A549 (cell line): ENCODE data around the gene MEIKIN. TPM values are rescaled to one million over a fixed set of nuclear protein-coding genes. Genes with fewer than 3 reads are reported as not detected.

Experiments
- ATAC-seq, 2 experiments: fragments of 200-7000 bp in 1 of 2; fragments of >200 bp in 1 of 2; cut with Nextera tagmentation in 1 of 2; cut with Tn5 transposase in 1 of 2; 3 replicates each; pipeline versions ENCODE4 v1.8.0 to v1.9.1; 2018 to 2020; ENCODE audit warnings: mild to moderate bottlenecking in 1 of 2, moderate library complexity in 1 of 2
- CTCF ChIA-PET: fragments of 300-600 bp; sonication (Branson Sonifier 250); formaldehyde crosslinking; extraction: SDS; loops from one replicate; lab custom pipeline; 2021; ENCODE audit warnings: antibody characterized with exemption, inconsistent platforms; lab: Yijun Ruan, JAX
- POLR2A ChIA-PET: fragments of 350-600 bp; formaldehyde crosslinking; extraction: SDS; loops from one replicate; lab custom pipeline; 2021; ENCODE audit warnings: antibody characterized with exemption, inconsistent platforms; lab: Yijun Ruan, JAX
- DNase-seq, 2 experiments: peaks; one replicate each; pipeline versions ENCODE4 v3.0.0 to v3.0.0-alpha.2; 2011 to 2016; ENCODE audit warnings: low read depth in 1 of 2, low spot score in 1 of 2
- FAIRE-seq: peaks from 2 replicates; lab custom pipeline; 2011; peaks lifted over from hg19 to GRCh38; lab: Jason Lieb, UNC
- H3K27ac ChIP-seq, 2 experiments: fragments of >200 bp; sonication (Bioruptor Twin); formaldehyde crosslinking; 3 replicates each; pipeline ENCODE4 v1.5.1; 2016 to 2017
- H3K4me1 ChIP-seq: fragments of >200 bp; sonication (Bioruptor Twin); formaldehyde crosslinking; 3 replicates; pipeline ENCODE4 v1.6.1; 2016
- H3K4me2 ChIP-seq: fragments of >200 bp; sonication (Bioruptor Twin); formaldehyde crosslinking; 3 replicates; pipeline ENCODE4 v1.6.1; 2016
- H3K4me3 ChIP-seq: fragments of >200 bp; sonication (Bioruptor Twin); formaldehyde crosslinking; 3 replicates; pipeline ENCODE4 v1.5.1; 2016
- H3K9me3 ChIP-seq: fragments of >200 bp; sonication (Bioruptor Twin); formaldehyde crosslinking; 3 replicates; pipeline ENCODE4 v1.6.1; 2016
- ATOH8 ChIP-seq: fragments of 250-450 bp; sonication (Bioruptor Pico); IDR thresholded peaks from 2 replicates; pipeline ENCODE4 v1.5.0; 2020; ENCODE audit warnings: low read depth, mild to moderate bottlenecking, moderate library complexity
- BHLHE40 ChIP-seq: IDR thresholded peaks from 2 replicates; pipeline ENCODE4 v1.6.1; 2012; ENCODE audit warnings: low read depth, low read length, inconsistent platforms
- CBX2 ChIP-seq: fragments of 200-600 bp; sonication (generic); IDR thresholded peaks from 2 replicates; pipeline ENCODE4 v1.6.1; 2016; ENCODE audit warnings: low read depth, mild to moderate bottlenecking, borderline replicate concordance
- CBX8 ChIP-seq: fragments of 200-600 bp; sonication (generic); IDR thresholded peaks from 2 replicates; pipeline ENCODE4 v1.6.1; 2016
- CEBPB ChIP-seq, 2 experiments: fragments of >200 bp in 1 of 2; sonication (Bioruptor Twin) in 1 of 2; formaldehyde crosslinking in 1 of 2; IDR thresholded peaks; 2 replicates each; pipeline ENCODE4 v1.6.1; 2012 to 2016
- EHMT2 ChIP-seq: fragments of 200-600 bp; sonication (generic); IDR thresholded peaks from 2 replicates; pipeline ENCODE4 v1.6.1; 2016; ENCODE audit warnings: antibody characterized with exemption, low read depth, mild to moderate bottlenecking, moderate library complexity
- FOSL2 ChIP-seq, 2 experiments: fragments of 450-650 bp in 1 of 2; fragments of >200 bp in 1 of 2; sonication (Bioruptor Twin) in 1 of 2; formaldehyde crosslinking; IDR thresholded peaks; 2 replicates each; pipeline versions ENCODE4 v1.5.0 to v1.6.1; 2016 to 2020; ENCODE audit warnings: mild to moderate bottlenecking in 1 of 2, moderate library complexity in 1 of 2
- FOXS1 ChIP-seq: fragments of 250-450 bp; sonication (Bioruptor Pico); IDR thresholded peaks from 2 replicates; pipeline ENCODE4 v1.5.0; 2020; ENCODE audit warnings: mild to moderate bottlenecking, moderate library complexity
- HMGXB4 ChIP-seq: fragments of 250-450 bp; sonication (Bioruptor Pico); IDR thresholded peaks from 2 replicates; pipeline ENCODE4 v1.5.0; 2021; ENCODE audit warnings: mild to moderate bottlenecking, moderate library complexity, borderline replicate concordance
- MAX ChIP-seq: IDR thresholded peaks from 2 replicates; pipeline ENCODE4 v1.6.1; 2012
- MAZ ChIP-seq: fragments of 150-350 bp; IDR thresholded peaks from 2 replicates; pipeline ENCODE4 v1.6.1; 2014; ENCODE audit warnings: antibody characterized with exemption, low read depth, low read length, borderline replicate concordance
- MYC ChIP-seq: IDR thresholded peaks from 2 replicates; pipeline ENCODE4 v1.6.1; 2012; ENCODE audit warnings: mild to moderate bottlenecking, inconsistent platforms, low read length, improper control_type of control experiment, borderline replicate concordance
- NFE2L2 ChIP-seq: fragments of 150-350 bp; conservative IDR thresholded peaks from 2 replicates; pipeline ENCODE4 v1.6.1; 2014; ENCODE audit warnings: low read length
- NPAS2 ChIP-seq: fragments of 250-450 bp; sonication (Bioruptor Pico); IDR thresholded peaks from 2 replicates; pipeline ENCODE4 v1.8.0; 2022; ENCODE audit warnings: mild to moderate bottlenecking, moderate library complexity, borderline replicate concordance
- POLR2A ChIP-seq: IDR thresholded peaks from 2 replicates; pipeline ENCODE4 v1.6.1; 2012; ENCODE audit warnings: mild to moderate bottlenecking, low read length
- POLR2AphosphoS2 ChIP-seq: conservative IDR thresholded peaks from 2 replicates; pipeline ENCODE4 v1.6.1; 2012; ENCODE audit warnings: low read length, improper control_type of control experiment, inconsistent platforms
- RCOR1 ChIP-seq: fragments of 150-350 bp; IDR thresholded peaks from 2 replicates; pipeline ENCODE4 v1.6.1; 2014; ENCODE audit warnings: antibody characterized with exemption, low read length, low read depth
- RNF2 ChIP-seq: fragments of 200-600 bp; sonication (generic); IDR thresholded peaks from 2 replicates; pipeline ENCODE4 v1.6.1; 2016; ENCODE audit warnings: low read depth, mild to moderate bottlenecking, antibody characterized with exemption, moderate library complexity, borderline replicate concordance
- ZC3H11A ChIP-seq: fragments of 450-650 bp; IDR thresholded peaks from 2 replicates; pipeline ENCODE4 v1.6.1; 2014; ENCODE audit warnings: antibody characterized with exemption, mild to moderate bottlenecking
- WGBS: methylation state at CpG from one replicate; pipeline ENCODE4 v1.1.6; 2017; ENCODE audit errors: missing lambda C conversion rate; 5-methylcytosine and 5-hydroxymethylcytosine counted together
- polyA plus RNA-seq, 4 experiments: library from polyadenylated mRNA; depleted of rRNA in 3 of 4; stranded (reverse); fragments of >200 nt; fragmentation: RNase III in 1 of 4; extraction: RNeasy Plus Mini Kit Qiagen cat#74134 plus additional on column Dnase treatment in 1 of 4; gene quantifications; 2 replicates in 3 of 4; 3 replicates in 1 of 4; pipeline ENCODE4 v1.2.3, GENCODE V29; 2011 to 2017

The MEIKIN gene
- polyA plus RNA-seq, 2 of the 4 experiments (the other 2 are of a cell fraction) = not detected

- no peak for DNase-seq
- TF ChIP-seq CEBPB (IDR thresholded peaks at IDR 0.05) (no peak), MAZ (no peak), FOSL2 (IDR thresholded peaks at IDR 0.05) (no peak), FOSL2 (CRISPR knock-in tag; IDR thresholded peaks at IDR 0.05) (no peak), FOXS1 (CRISPR knock-in tag) (no peak), HMGXB4 (CRISPR knock-in tag) (no peak), POLR2AphosphoS2 (no peak), NFE2L2 (no peak), NPAS2 (CRISPR knock-in tag) (no peak), ZC3H11A (no peak), CBX8 (no peak), MAX (no peak), ATOH8 (no peak), EHMT2 (no peak), BHLHE40 (no peak), MYC (no peak)
- TF ChIP-seq, all 56 proteins: peak for 0
- ATAC-seq = no peak
- H3K27ac ChIP-seq = no peak overlapping the region
- H3K4me2 ChIP-seq = no peak overlapping the region
- ChIA-PET CTCF (interaction anchor here (0.8 kb wide), 1 partner anchor 175 kb away, joined by 3 read pairs; no protein-coding TSS in a partner anchor), POLR2A (no interaction called here)
- FAIRE-seq = no peak
- no peaks in the 10 kb centered on the region for H3K4me1 ChIP-seq
- WGBS = 100% methylated on average over 3 of the region's 3 CpGs
- peaks cover 2% of the 10 kb centered on the region; the same call in 1 of the 3 replicates for H3K9me3 ChIP-seq
- H3K4me3 ChIP-seq = no peak overlapping the region
These were observed 181.5 kb downstream of the MEIKIN start for GRCh38 chr5:131763968-131764367.

- H3K4me2 ChIP-seq = no peak overlapping the region
- H3K27ac ChIP-seq = no peak overlapping the region
- FAIRE-seq (no peak), ATAC-seq (no peak), DNase-seq (no peak)
- peaks cover 2% of the 10 kb centered on the region; the same call in 1 of the 3 replicates for H3K9me3 ChIP-seq
- TF ChIP-seq RNF2 = no peak
- no peak for TF ChIP-seq POLR2A
- 89% methylated on average over 2 of the region's 2 CpGs for WGBS
- ChIA-PET POLR2A (no interaction called here), CTCF (no interaction called here)
- H3K4me3 ChIP-seq = no peak overlapping the region
- H3K4me1 ChIP-seq = no peaks in the 10 kb centered on the region
These were observed 184.7 kb downstream of the MEIKIN start for GRCh38 chr5:131760793-131761192.

GRCh38 chr5:131759704-131760103 is 185.8 kb downstream of the MEIKIN start:
- H3K27ac ChIP-seq = no peak overlapping the region
- no peak for ATAC-seq
- CTCF ChIA-PET = no interaction called here
- TF ChIP-seq ZC3H11A (no peak), CBX2 (no peak), POLR2AphosphoS2 (no peak), RNF2 (no peak), RCOR1 (no peak)
- WGBS = 89% methylated on average over 1 of the region's 1 CpG
- H3K4me1 ChIP-seq = no peaks in the 10 kb centered on the region
- no peak overlapping the region for H3K4me3 ChIP-seq
- H3K4me2 ChIP-seq = no peak overlapping the region
- no peak for DNase-seq
- peaks cover 2% of the 10 kb centered on the region; the same call in 1 of the 3 replicates for H3K9me3 ChIP-seq
- POLR2A ChIA-PET = no interaction called here
- no peak for FAIRE-seq
